OCI-LY1 (cell line): Measurements from ENCODE around the gene FAM229B.

ENCODE experiments used
- CTCF ChIP-seq: fragments of 200-600 bp; sonication (generic), shearing (Covaris generic); IDR thresholded peaks from 2 replicates; pipeline ENCODE4 v1.5.1; 2017; ENCODE audit warnings: mild to moderate bottlenecking, antibody characterized with exemption, low read length, moderate library complexity, mixed read lengths
- EZH2 ChIP-seq: fragments of 200-600 bp; sonication (generic), shearing (Covaris generic); IDR thresholded peaks from 2 replicates; pipeline ENCODE4 v1.8.0; 2017; ENCODE audit warnings: borderline replicate concordance, mixed run types, mild to moderate bottlenecking, antibody characterized with exemption, low read length, moderate library complexity, mixed read lengths

DNA sequence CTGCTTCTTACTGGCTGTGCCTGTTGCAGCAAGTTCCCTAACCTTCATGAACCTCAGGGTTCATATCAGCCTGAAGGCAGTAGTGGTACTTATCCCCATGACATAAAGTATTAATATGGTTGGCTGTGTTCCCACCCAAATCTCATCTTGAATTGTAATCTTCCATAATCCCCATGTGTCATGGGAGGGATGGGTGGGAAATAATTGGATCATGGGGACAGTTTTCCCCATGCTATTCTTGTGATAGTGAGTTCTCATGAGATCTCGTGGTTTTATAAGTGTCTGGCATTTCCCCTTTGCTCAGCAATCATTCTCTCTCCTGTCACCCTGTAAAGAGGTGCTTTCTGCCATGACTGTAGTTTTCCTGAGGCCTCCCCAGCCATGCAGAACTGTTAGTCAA lies 61.8 kb downstream of the FAM229B start:
- TF ChIP-seq CTCF (no peak), EZH2 (no peak)
